Endothelial cell of umbilical vein (primary cell): ENCODE measurements around the gene CSTF3. TPM values are rescaled to one million over a fixed set of nuclear protein-coding genes. Genes with fewer than 3 reads are reported as not detected.
"Not testable (repeated sequence)": the region's sequence is repeated elsewhere in the genome, so short reads cannot be mapped to it uniquely, and the experiment has no call there.

Experiments
- BruUV-seq: library from RNA; stranded (reverse); fragments of 400-500 nt; replicated peaks from 2 replicates; lab custom pipeline; 2021; lab: Mats Ljungman, UMichigan
- CTCF ChIA-PET: fragments of 300-600, 350-600 bp; sonication (Branson Sonifier 250); formaldehyde crosslinking; loops from one replicate; lab custom pipeline; 2021; ENCODE audit warnings: antibody characterized with exemption, inconsistent platforms; lab: Charles Lee
- POLR2A ChIA-PET: fragments of 300-600, 350-600 bp; sonication (Branson Sonifier 250); formaldehyde crosslinking; loops from one replicate; lab custom pipeline; 2021; ENCODE audit warnings: antibody characterized with exemption, inconsistent platforms; lab: Charles Lee
- DNase-seq: peaks from one replicate; pipeline ENCODE4 v3.0.0-alpha.2; 2011; ENCODE audit warnings: low read depth, low spot score
- FAIRE-seq: peaks from 2 replicates; lab custom pipeline; 2011; peaks lifted over from hg19 to GRCh38; lab: Jason Lieb, UNC
- H2AFZ ChIP-seq: 2 replicates; pipeline ENCODE4 v1.6.0; 2012; ENCODE audit warnings: low read depth, low read length, control low read depth, inconsistent platforms
- H3K27ac ChIP-seq: 2 replicates; pipeline ENCODE4 v1.5.1; 2011; ENCODE audit warnings: low read depth, mild to moderate bottlenecking, control low read depth, low read length, moderate library complexity; ENCODE audit not compliant: insufficient read depth
- H3K27me3 ChIP-seq, 2 experiments: 2 replicates each; pipeline versions ENCODE4 v1.6.0 to v1.6.1; 2011; ENCODE audit warnings: low read length in 2 of 2, mixed read lengths in 1 of 2; ENCODE audit not compliant: control insufficient read depth in 2 of 2, insufficient read depth in 2 of 2
- H3K36me3 ChIP-seq, 2 experiments: 2 replicates in 1 of 2; 3 replicates in 1 of 2; pipeline ENCODE4 v1.5.1; 2011; ENCODE audit warnings: low read length in 2 of 2, mild to moderate bottlenecking in 1 of 2, moderate library complexity in 1 of 2; ENCODE audit not compliant: control insufficient read depth in 2 of 2, insufficient read depth in 2 of 2; ENCODE audit errors: extremely low read depth in 1 of 2
- H3K4me1 ChIP-seq: 3 replicates; pipeline ENCODE4 v1.5.1; 2011; ENCODE audit warnings: mild to moderate bottlenecking, low read length; ENCODE audit not compliant: control insufficient read depth, insufficient read depth; ENCODE audit errors: extremely low read depth
- H3K4me2 ChIP-seq: 2 replicates; pipeline ENCODE4 v1.6.1; 2011; ENCODE audit warnings: low read length, control low read depth, mixed read lengths; ENCODE audit not compliant: insufficient read depth
- H3K4me3 ChIP-seq, 3 experiments: fragments of 200-600 bp in 1 of 3; sonication (generic), shearing (Covaris generic) in 1 of 3; replicated peaks in 1 of 3; 2 replicates each; pipeline ENCODE4 v1.5.1; 2011 to 2016; ENCODE audit warnings: control low read depth in 3 of 3, low read length in 3 of 3, mild to moderate bottlenecking in 2 of 3, inconsistent platforms in 1 of 3, low read depth in 1 of 3, moderate library complexity in 1 of 3; ENCODE audit not compliant: insufficient read depth in 1 of 3
- H3K79me2 ChIP-seq: 2 replicates; pipeline ENCODE4 v1.6.0; 2012; ENCODE audit warnings: low read length, inconsistent platforms; ENCODE audit not compliant: control insufficient read depth, insufficient read depth
- H3K9ac ChIP-seq: replicated peaks from 2 replicates; pipeline ENCODE3; 2011; ENCODE audit warnings: low read length, control low read depth; ENCODE audit not compliant: insufficient read depth; ENCODE audit errors: extremely low read depth
- H3K9me1 ChIP-seq: replicated peaks from 3 replicates; pipeline ENCODE4 v1.6.0; 2011; ENCODE audit warnings: mild to moderate bottlenecking, low read length; ENCODE audit not compliant: control insufficient read depth, insufficient read depth; ENCODE audit errors: extremely low read depth
- H3K9me3 ChIP-seq: replicated peaks from 2 replicates; pipeline ENCODE4 v1.5.1; 2012; ENCODE audit warnings: low read length, inconsistent platforms; ENCODE audit not compliant: control insufficient read depth, insufficient read depth
- H4K20me1 ChIP-seq: replicated peaks from 2 replicates; pipeline ENCODE3; 2011; ENCODE audit warnings: mild to moderate bottlenecking, low read length; ENCODE audit not compliant: control insufficient read depth, insufficient read depth; ENCODE audit errors: extremely low read depth
- CTCF ChIP-seq, 2 donors: IDR thresholded peaks; 1 replicate in 1 of 2; 2 replicates in 1 of 2; pipeline ENCODE4 v1.5.1; 2011; ENCODE audit warnings: low read length in 2 of 2, mild to moderate bottlenecking in 2 of 2, moderate library complexity in 2 of 2, control low read depth in 1 of 2, inconsistent platforms in 1 of 2, low read depth in 1 of 2; ENCODE audit not compliant: insufficient read depth in 1 of 2; ENCODE audit errors: extremely low read depth in 1 of 2
- EZH2 ChIP-seq: IDR thresholded peaks from 2 replicates; pipeline ENCODE4 v1.6.1; 2012; ENCODE audit warnings: borderline replicate concordance, low read depth, mild to moderate bottlenecking, moderate library complexity, low read length, inconsistent platforms; ENCODE audit not compliant: severe bottlenecking
- FOS ChIP-seq: IDR thresholded peaks from 2 replicates; pipeline ENCODE4 v1.6.1; 2011; ENCODE audit warnings: mild to moderate bottlenecking, low read length, moderate library complexity, borderline replicate concordance; ENCODE audit not compliant: insufficient read depth
- GATA2 ChIP-seq: IDR thresholded peaks from 2 replicates; pipeline ENCODE4 v1.7.0; 2011; ENCODE audit warnings: low read depth, mild to moderate bottlenecking, moderate library complexity, mixed read lengths, low read length; ENCODE audit not compliant: insufficient read length, insufficient read depth
- JUN ChIP-seq: IDR thresholded peaks from 2 replicates; pipeline ENCODE4 v1.6.1; 2011; ENCODE audit warnings: borderline replicate concordance, low read depth; ENCODE audit not compliant: insufficient read length, insufficient read depth
- MAX ChIP-seq: IDR thresholded peaks from 2 replicates; pipeline ENCODE4 v1.6.1; 2011; ENCODE audit not compliant: insufficient read depth, insufficient read length
- MYC ChIP-seq: IDR thresholded peaks from one replicate; pipeline ENCODE4 v1.6.1; 2011; ENCODE audit warnings: mild to moderate bottlenecking, low read depth, low read length
- POLR2A ChIP-seq: IDR thresholded peaks from 2 replicates; pipeline ENCODE4 v1.6.1; 2012; ENCODE audit warnings: low read depth, mild to moderate bottlenecking, control low read depth, low read length
- POLR2AphosphoS5 ChIP-seq: IDR thresholded peaks from 2 replicates; pipeline ENCODE4 v1.6.1; 2012; ENCODE audit warnings: low read depth, mild to moderate bottlenecking, control low read depth, low read length, moderate library complexity; ENCODE audit not compliant: insufficient read depth
- dilution Hi-C: fragments of 300-500 bp; cut with MboI; formaldehyde crosslinking; loops from one replicate; pipeline ENCODE4 v1.15.0; 2019; ENCODE audit warnings: low sequenced_read_pairs; ENCODE audit not compliant: extremely low pct_ligation_motif_present
- intact Hi-C: fragments of 100-400 bp; cut with micrococcal nuclease; formaldehyde crosslinking; loops from one replicate; pipeline ENCODE4 v1.10.0; 2022
- polyA plus RNA-seq, 4 experiments: library from polyadenylated mRNA; depleted of rRNA in 3 of 4; stranded (reverse) in 3 of 4; unstranded in 1 of 4; fragments of >200 nt; gene quantifications; 2 replicates each; pipeline versions ENCODE4 v1.2.1 to v1.2.3, GENCODE V29; 2011 to 2012; ENCODE audit warnings: missing spikeins in 1 of 4
- total RNA-seq: library from RNA; stranded (reverse); gene quantifications from 2 replicates; pipeline ENCODE4 v1.2.3, GENCODE V29; 2021

The CSTF3 gene
- total and polyA plus RNA-seq, 2 donors (not counting 3 experiments of a cell fraction or from before 2014, with no cell fraction given): 18.3 to 46.6 TPM

GRCh38 chr11:33052231-33052630 is 109.0 kb downstream of the CSTF3 start:
- H3K4me3 ChIP-seq: no peak overlapping the region
- dilution Hi-C loops: no loop called here
- POLR2A ChIA-PET: no interaction called here
- intact Hi-C loops: no loop called here
- H4K20me1 ChIP-seq: no peaks in the 10 kb centered on the region
- H2AFZ ChIP-seq: no peak overlapping the region
- no peaks in the 10 kb centered on the region for H3K79me2 ChIP-seq
- DNase-seq (no peak), FAIRE-seq (no peak)
- no peak overlapping the region for H3K4me2 ChIP-seq
- H3K9me1 ChIP-seq: no peaks in the 10 kb centered on the region
- no TSS peak for BruUV-seq
- no peaks in the 10 kb centered on the region for H3K36me3 ChIP-seq
- H3K9me3 ChIP-seq: no peaks in the 10 kb centered on the region
- no peak overlapping the region for H3K27ac ChIP-seq
- H3K27me3 ChIP-seq: no peaks in the 10 kb centered on the region
- H3K9ac ChIP-seq: no peak overlapping the region
- CTCF ChIA-PET: interaction anchor here (1.1 to 4.0 kb wide), 2 partner anchors 12 to 13 kb away, joined by 4 to 27 read pairs; partner anchors contain the start of gene TCP11L1
- H3K4me1 ChIP-seq: no peaks in the 10 kb centered on the region
- TF ChIP-seq MYC (no peak), GATA2 (no peak), MAX (no peak), POLR2A (no peak), POLR2AphosphoS5 (no peak), CTCF (IDR thresholded peaks at IDR 0.05; ENCODE audit: extremely low read depth in 1 of 2, insufficient read depth in 1 of 2, low read depth in 1 of 2, low read length in 2 of 2) (no peak), JUN (no peak), FOS (no peak), EZH2 (no peak)

- H3K4me2 ChIP-seq, intact Hi-C loops, FAIRE-seq, H3K4me1 ChIP-seq, DNase-seq, H3K27me3 ChIP-seq, POLR2A ChIA-PET, H3K36me3 ChIP-seq, H3K79me2 ChIP-seq, H3K9me1 ChIP-seq, dilution Hi-C loops, H3K4me3 ChIP-seq, H4K20me1 ChIP-seq, H2AFZ ChIP-seq, BruUV-seq, H3K27ac ChIP-seq, H3K9ac ChIP-seq, H3K9me3 ChIP-seq, CTCF ChIA-PET: not testable (repeated sequence)
These were observed 111.5 kb downstream of the CSTF3 start for GRCh38 chr11:33049565-33050408.
